GM23248 (cell line): Measurements from ENCODE around the gene PKHD1.

Source experiments
- EZH2 ChIP-seq: fragments of 200-600 bp; sonication (generic); IDR thresholded peaks from 2 replicates; pipeline ENCODE4 v1.6.1; 2018; ENCODE audit warnings: antibody characterized with exemption, mild to moderate bottlenecking; ENCODE audit not compliant: insufficient read depth, poor library complexity, severe bottlenecking
- EZH2phosphoT487 ChIP-seq: fragments of 200-600 bp; sonication (generic); IDR thresholded peaks from 2 replicates; pipeline ENCODE4 v1.6.1; 2018; ENCODE audit warnings: antibody characterized with exemption, moderate library complexity, mild to moderate bottlenecking, low read depth; ENCODE audit not compliant: insufficient read depth

DNA sequence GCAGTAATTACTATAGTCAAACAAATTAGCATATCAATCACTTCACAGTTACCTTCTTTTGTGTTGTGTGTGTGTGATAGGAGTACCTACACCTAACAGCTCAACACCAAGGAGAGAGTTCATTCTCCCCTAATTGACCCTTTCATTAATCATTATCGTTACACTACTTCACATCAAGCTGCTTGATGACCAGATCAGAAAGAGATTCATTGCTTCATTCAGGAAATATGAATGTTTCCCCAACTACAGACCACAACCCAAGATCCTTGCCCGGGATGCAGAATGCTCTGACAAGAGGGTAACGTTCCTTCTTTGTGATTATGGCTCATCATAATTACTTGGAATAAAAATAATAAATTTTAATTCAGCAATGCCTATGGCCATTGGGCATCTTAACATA is 132.7 kb downstream of the PKHD1 start:
- TF ChIP-seq EZH2phosphoT487 (no peak), EZH2 (no peak)
